OCI-LY1 (cell line): ENCODE measurements around the gene FAM151A.

ENCODE experiments used
- CTCF ChIP-seq: fragments of 200-600 bp; sonication (generic), shearing (Covaris generic); IDR thresholded peaks from 2 replicates; pipeline ENCODE4 v1.5.1; 2017; ENCODE audit warnings: mild to moderate bottlenecking, antibody characterized with exemption, low read length, moderate library complexity, mixed read lengths
- EZH2 ChIP-seq: fragments of 200-600 bp; sonication (generic), shearing (Covaris generic); IDR thresholded peaks from 2 replicates; pipeline ENCODE4 v1.8.0; 2017; ENCODE audit warnings: borderline replicate concordance, mixed run types, mild to moderate bottlenecking, antibody characterized with exemption, low read length, moderate library complexity, mixed read lengths

GRCh38 chr1:54643736-54644135 lies 20.4 kb upstream of the FAM151A start:
- TF ChIP-seq CTCF, result no peak
- TF ChIP-seq EZH2, result no peak
